Urinary bladder (tissue), 4 donors: ENCODE results near the gene COL19A1. TPM values are rescaled to one million over a fixed set of nuclear protein-coding genes. Genes with fewer than 3 reads are reported as not detected.

ENCODE experiments used
- DNase-seq: peaks from one replicate; pipeline ENCODE4 v3.0.0-alpha.2; 2015; ENCODE audit errors: extremely low spot score
- H3K27ac ChIP-seq: one replicate; pipeline ENCODE4 v1.5.1; 2013; ENCODE audit warnings: low read depth, mild to moderate bottlenecking, moderate library complexity
- H3K36me3 ChIP-seq: one replicate; pipeline ENCODE4 v1.6.1; 2013; ENCODE audit warnings: mild to moderate bottlenecking, moderate library complexity; ENCODE audit not compliant: insufficient read depth
- H3K4me1 ChIP-seq: one replicate; pipeline ENCODE4 v1.6.1; 2013; ENCODE audit warnings: mild to moderate bottlenecking, moderate library complexity; ENCODE audit not compliant: insufficient read depth
- H3K4me3 ChIP-seq: one replicate; pipeline ENCODE4 v1.5.1; 2013; ENCODE audit warnings: low read depth, low read length
- WGBS: extraction: QIAGEN DNeasy Blood & Tissue Kit; methylation state at CpG from one replicate; pipeline ENCODE4 v1.1.7; 2013; 5-methylcytosine and 5-hydroxymethylcytosine counted together
- polyA plus RNA-seq: library from polyadenylated mRNA; stranded (reverse); fragments of 200-250 nt; gene quantifications from one replicate; pipeline ENCODE4 v1.2.3, GENCODE V29; 2013
- total RNA-seq: library from RNA; depleted of rRNA; stranded (reverse); fragments of >200 nt; gene quantifications from one replicate; pipeline ENCODE4 v1.2.3, GENCODE V29; 2014
- donor health status: healthy with polysubstance abuse.
- donor health status: healthy.

Gene COL19A1
- total and polyA plus RNA-seq, 2 donors = 4.6 to 29.4 TPM

DNA sequence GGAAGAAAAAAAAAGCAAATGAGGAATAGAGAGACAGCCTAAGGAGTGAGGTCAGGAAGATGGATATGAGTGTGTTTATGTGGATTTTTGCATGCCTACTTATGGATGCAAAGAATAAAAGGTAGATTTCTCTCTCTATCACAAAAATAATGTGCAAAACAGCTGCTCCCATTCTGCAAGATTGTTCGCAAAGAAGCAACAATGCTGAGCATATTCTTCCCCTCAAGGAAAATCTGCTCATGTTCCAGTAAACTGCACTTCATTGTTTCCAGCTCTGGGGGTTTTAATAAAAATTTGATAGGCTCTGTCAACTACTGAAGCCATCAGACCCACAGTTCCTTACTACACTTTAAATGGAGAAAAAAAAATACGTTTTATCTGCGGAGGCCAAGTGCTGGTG, 259.2 kb downstream of the COL19A1 start:
- Histone ChIP-seq H3K27ac (no peak overlapping the region), H3K4me1 (no peaks in the 10 kb centered on the region), H3K36me3 (no peaks in the 10 kb centered on the region), H3K4me3 (no peak overlapping the region)
- WGBS = 83% methylated on average over 3 of the region's 3 CpGs
- no peak for DNase-seq

DNA sequence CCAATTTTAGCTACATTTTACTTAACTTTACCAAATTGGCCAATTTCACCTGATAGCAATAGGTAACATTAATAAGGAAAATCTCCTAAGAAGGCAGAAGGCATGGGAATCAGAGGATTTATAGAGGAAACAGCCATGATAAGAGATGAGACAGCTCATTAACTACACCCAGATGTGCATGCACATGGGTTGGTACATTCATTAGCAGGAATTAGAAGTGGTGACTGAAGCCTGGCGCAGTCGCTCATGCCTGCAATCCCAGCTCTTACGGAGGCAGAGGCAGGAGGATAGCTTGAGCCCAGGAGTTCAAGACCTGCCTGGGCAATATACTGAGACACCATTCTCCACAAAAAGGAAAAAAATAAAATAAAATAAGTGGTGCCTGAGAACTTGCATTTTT, 263.0 kb downstream of the COL19A1 start:
- Histone ChIP-seq H3K36me3 (no peaks in the 10 kb centered on the region), H3K4me3 (no peak overlapping the region), H3K27ac (no peak overlapping the region), H3K4me1 (no peaks in the 10 kb centered on the region)
- DNase-seq = no peak
- 96% methylated on average over 3 of the region's 3 CpGs for WGBS

DNA sequence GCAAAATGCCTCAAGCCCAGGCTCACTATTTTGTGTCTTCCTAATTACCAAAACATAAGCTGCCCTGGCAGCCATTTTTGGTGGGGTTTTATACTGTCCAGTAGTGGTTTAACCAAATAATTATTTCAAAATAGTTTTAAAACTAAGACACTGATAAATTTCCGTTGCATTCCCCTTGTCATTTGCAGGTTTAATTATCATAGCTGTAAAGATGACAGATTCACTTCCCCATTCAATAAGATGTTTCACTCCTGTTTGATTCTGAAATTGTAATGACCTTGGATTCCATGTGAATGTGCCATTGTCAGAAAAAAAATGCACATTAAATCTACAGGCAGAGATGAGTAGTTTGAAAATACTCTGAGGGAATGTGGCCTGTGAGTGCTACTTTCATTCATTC, 264.5 kb downstream of the COL19A1 start:
- 93% methylated on average over 1 of the region's 1 CpG for WGBS
- no peaks in the 10 kb centered on the region for H3K4me1 ChIP-seq

DNA sequence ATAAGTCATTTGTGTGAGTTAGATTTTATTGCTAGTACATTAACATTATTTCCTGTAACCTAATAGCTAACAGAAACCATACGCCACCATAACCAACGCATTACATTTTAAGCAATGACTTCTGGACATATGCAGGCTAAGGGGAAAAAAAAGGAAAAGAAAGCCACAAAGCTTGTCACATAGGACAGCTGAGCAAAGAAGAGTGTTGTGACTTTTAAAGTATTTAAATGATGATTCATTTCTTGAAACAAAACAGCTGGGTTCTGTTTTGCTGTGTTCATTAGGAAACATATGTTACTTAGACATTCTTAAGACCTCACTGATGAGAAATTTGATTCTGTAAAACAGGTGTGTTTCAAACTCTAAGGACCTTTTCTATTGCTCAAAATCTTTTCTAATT, 265.2 kb downstream of the COL19A1 start:
- Histone ChIP-seq H3K36me3 (no peaks in the 10 kb centered on the region), H3K27ac (no peak overlapping the region), H3K4me1 (no peaks in the 10 kb centered on the region), H3K4me3 (no peak overlapping the region)
- WGBS = 79% methylated on average over 2 of the region's 2 CpGs
- no peak for DNase-seq

More for the DNA sequence above, 264.5 kb downstream of the COL19A1 start:
- DNase-seq = no peak
- no peak overlapping the region for H3K4me3 ChIP-seq
- no peaks in the 10 kb centered on the region for H3K36me3 ChIP-seq
- H3K27ac ChIP-seq = no peak overlapping the region

DNA sequence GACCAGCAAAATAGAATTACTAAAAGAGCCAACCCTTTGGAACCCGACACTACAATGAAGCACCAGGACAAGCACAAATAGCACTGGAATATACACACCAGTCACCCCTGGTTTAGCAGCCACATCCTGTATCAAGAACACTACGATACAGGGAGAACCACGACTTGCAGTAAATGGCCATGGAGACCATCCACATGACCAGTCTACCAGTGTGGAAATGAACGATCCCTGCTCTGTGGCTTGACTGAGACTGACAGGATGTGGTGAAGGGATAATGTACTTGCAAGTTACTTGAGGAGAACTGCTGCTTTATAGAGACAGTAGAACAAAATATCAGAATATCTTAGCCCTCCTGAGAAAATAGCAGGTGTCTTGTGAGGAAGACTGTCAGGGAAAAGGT, 266.9 kb downstream of the COL19A1 start:
- Histone ChIP-seq H3K36me3 (no peaks in the 10 kb centered on the region), H3K27ac (no peak overlapping the region), H3K4me1 (no peaks in the 10 kb centered on the region), H3K4me3 (no peak overlapping the region)
- no peak for DNase-seq
- 91% methylated on average over 4 of the region's 4 CpGs for WGBS

DNA sequence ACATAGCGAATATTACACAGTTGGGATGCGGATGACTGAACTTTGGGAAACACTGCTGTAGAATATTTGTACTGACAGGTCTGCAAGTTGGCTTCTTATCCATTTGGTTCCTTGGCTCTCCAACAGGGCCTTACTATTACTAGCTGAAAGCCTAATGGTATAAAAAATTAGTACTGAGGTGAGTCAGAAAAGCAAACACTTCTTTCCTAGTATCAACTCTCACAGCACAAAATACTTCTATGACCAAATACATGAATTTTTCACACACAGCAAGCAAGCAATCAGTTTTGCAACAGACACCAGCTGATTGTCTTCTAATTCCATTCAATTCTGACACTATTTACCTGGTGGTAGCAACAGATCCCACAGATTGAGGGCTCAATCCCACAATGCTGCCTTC, 268.2 kb downstream of the COL19A1 start:
- no peak overlapping the region for H3K27ac ChIP-seq
- WGBS = 97% methylated on average over 2 of the region's 2 CpGs

DNA sequence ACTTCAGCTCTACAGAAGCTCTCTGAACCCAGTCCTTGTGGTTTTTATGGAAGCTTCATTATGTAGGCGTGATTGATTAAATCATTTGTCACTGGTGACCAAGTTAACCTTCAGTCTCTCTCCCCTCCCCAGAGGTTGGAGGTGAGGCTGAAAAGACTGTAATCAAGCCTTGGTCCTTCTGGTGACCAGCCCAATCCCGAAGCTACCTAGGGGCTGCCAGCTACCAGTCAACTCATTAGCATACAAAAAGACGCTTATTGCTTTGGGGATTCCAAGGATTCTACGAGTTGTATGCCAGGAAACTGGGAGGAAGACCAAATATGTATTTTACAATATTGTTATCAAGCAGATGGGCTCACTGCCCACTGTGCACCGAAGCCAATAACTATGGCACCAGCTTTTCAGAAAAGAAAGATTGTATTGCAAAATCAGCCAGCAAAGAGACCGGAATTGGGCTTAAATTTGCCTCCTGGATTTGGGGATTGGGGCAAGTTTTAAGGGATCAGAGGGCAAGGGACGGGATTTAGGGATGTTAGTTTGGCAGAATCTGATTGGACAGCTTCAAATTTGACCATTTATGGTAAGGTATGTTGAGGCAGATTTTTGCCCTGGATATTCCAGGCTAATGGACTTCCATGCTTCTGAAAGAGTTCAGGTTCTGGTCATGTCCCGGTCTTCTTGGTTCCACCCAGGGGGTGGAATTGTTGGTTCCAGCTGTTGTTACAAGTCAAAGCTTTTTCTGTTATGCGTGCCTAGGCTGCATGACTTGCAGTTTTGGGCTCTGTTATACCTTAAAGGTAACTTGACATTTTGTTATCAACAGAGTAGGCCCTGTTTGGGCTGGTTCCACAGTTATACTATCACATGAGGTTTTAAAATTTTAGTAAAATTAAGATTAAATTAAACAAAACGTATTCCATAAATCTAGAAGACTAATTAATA, 269.1 kb downstream of the COL19A1 start:
- DNase-seq = no peak
- no peak overlapping the region for H3K27ac ChIP-seq
- 70% methylated on average over 10 of the region's 10 CpGs for WGBS
- no peaks in the 10 kb centered on the region for H3K36me3 ChIP-seq
- H3K4me3 ChIP-seq = no peak overlapping the region
- H3K4me1 ChIP-seq = no peaks in the 10 kb centered on the region

More for the DNA sequence above, 268.2 kb downstream of the COL19A1 start:
- Histone ChIP-seq H3K4me1 (no peaks in the 10 kb centered on the region), H3K36me3 (no peaks in the 10 kb centered on the region), H3K4me3 (no peak overlapping the region)
- no peak for DNase-seq

DNA sequence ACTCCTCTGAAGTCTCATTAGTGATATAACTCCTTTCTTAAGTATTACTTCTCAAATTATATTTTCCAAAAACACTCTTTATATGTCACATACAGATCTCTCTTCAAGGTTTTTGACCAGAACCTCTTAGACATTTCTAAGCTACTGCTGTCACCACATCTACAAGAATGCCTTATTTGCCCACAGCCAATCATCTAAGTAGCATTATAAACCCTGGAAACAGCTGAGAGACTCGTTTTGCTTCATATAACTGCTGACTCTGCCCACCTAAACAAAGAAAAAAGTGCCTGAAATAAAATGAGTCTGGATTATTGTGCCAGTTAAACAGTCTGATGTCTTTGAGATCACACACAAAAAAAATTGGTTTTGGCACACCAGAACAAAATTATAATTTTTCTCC, 270.6 kb downstream of the COL19A1 start:
- Histone ChIP-seq H3K36me3 (no peaks in the 10 kb centered on the region), H3K4me1 (no peaks in the 10 kb centered on the region), H3K27ac (no peak overlapping the region), H3K4me3 (no peak overlapping the region)
- WGBS = 26% methylated on average over 1 of the region's 1 CpG
- no peak for DNase-seq

DNA sequence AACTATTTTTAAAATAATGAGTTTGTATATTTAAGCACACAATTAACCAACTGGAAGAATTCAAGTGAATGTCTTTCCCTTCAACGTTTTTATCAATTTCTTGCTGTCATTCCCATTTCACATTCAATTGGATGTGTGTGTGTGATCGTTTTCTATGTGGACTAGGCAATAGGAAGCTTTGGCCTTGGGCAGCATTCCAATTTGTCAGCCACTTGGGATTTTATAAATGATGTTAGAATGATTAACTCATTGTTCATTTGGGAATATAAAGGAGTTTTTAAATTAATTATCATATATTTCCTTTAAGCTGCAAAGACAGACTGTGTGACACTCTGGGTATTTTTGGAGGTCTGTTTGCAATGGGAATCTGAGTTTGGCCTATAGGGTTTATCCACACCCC, 274.1 kb downstream of the COL19A1 start:
- 67% methylated on average over 2 of the region's 2 CpGs for WGBS
- H3K4me3 ChIP-seq = no peak overlapping the region
- H3K36me3 ChIP-seq = no peaks in the 10 kb centered on the region
- H3K4me1 ChIP-seq = no peaks in the 10 kb centered on the region
- no peak overlapping the region for H3K27ac ChIP-seq
- DNase-seq = no peak

DNA sequence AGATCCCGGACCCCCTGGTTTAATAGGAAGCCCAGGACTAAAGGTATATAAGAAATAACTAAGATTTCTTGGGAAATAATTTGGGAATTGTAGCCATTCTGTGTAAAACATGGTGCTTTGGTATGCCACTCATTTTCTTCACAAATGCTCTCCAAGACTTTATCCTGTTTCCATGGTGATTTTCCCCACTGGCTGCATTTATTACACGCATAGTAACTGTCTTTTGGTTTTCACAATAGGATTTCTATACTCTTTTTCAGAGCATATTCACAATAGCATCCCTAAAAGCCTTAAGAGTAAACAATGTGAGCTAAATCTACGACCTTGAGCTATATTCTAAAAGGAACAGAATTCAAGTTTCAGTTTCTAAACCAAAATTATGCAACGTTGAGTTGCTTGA, 275.7 kb downstream of the COL19A1 start:
- Histone ChIP-seq H3K36me3 (no peaks in the 10 kb centered on the region), H3K27ac (no peak overlapping the region), H3K4me3 (no peak overlapping the region), H3K4me1 (no peaks in the 10 kb centered on the region)
- no peak for DNase-seq
- 80% methylated on average over 4 of the region's 4 CpGs for WGBS

DNA sequence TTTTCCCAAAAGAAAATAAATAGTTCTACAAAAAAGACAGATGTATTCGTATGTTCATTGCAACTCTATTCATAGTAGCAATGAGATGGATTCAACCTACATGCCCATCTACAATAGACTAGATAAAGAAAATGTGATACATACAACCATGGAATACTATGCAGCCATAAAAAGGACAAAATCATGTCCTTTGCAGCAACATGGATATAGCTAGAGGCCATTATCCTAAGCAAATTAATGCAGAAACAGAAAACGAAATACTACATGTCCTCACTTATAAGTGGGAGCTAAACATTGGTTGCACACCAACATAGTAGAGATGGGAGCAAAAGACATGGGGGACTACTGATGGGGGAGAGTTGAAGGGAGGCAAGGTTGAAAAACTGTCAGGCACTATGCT, 278.8 kb downstream of the COL19A1 start:
- no peak for DNase-seq
- 88% methylated on average over 2 of the region's 2 CpGs for whole genome bisulfite sequencing
- Histone ChIP-seq H3K27ac (no peak overlapping the region), H3K4me3 (no peak overlapping the region), H3K36me3 (no peaks in the 10 kb centered on the region), H3K4me1 (no peaks in the 10 kb centered on the region)

DNA sequence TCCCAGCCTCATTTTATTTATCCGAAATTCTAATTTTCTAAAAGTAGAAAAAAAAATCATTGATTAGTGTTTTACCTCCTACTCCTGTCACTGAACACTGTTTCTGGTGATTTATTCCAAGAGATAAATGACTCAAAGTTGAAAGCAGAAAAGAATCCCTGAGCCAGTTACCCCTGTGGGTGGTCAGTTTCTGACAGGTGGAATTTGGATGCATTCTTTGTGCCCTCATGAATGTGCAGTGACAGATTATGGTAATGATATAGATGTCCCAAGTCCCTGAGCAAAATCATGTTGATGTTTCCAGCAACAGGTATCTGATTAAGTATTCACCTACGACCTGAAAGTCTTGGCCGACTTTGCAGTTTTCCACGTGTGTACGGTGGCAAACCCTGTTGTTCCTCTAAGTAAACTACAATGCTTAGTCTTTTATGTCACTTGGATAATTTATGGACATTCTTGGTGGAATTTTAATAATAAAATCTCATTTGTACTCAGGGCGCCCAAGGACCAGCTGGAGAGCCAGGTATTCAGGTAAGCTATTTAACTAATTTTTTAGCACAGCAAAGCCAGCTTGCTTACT, 282.9 kb downstream of the COL19A1 start:
- Histone ChIP-seq H3K36me3 (no peaks in the 10 kb centered on the region), H3K4me3 (no peak overlapping the region), H3K27ac (no peak overlapping the region), H3K4me1 (no peaks in the 10 kb centered on the region)
- 93% methylated on average over 6 of the region's 6 CpGs for WGBS
- DNase-seq = no peak

DNA sequence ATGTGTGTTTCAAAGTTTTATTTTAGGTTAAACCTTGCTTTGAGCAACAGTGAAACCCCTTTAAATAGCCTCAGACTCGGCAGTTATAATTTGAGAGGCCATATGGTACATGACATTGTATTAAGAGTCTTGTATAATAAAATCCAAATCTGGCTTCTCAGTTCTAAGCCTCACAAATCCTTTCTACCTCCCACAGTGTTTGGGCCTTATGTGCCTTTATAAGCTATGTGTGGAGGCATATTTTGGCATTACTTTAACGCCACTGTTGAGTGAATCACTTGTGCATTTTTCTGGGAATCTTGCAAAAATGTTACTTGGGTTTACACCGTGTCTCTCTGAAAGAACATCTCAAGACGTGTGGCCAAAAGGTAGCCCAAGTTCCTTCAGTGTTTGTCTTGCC, 284.2 kb downstream of the COL19A1 start:
- Histone ChIP-seq H3K4me3 (no peak overlapping the region), H3K4me1 (no peaks in the 10 kb centered on the region), H3K27ac (no peak overlapping the region), H3K36me3 (no peaks in the 10 kb centered on the region)
- WGBS = 28% methylated on average over 4 of the region's 4 CpGs
- DNase-seq = no peak

DNA sequence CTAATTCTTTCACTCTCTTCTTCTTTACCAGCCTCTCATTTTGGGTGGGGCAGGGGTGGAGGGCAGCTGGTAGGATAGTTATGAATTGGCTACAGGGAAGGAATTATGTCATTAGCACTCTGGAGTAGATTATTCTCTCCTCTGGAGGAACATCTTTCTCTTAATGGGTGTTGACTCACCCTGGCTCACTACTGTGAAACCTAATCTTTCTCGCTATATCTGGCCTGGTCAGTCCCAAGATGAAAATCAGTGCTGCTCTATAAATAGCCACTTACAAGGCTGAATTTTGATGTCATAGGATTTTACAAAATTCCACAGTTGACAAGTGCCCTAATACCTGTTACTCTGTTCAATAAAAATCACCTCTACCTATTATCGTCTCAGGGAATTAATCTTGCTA, 285.3 kb downstream of the COL19A1 start:
- WGBS = 77% methylated on average over 2 of the region's 2 CpGs
- H3K4me3 ChIP-seq = no peak overlapping the region
- H3K27ac ChIP-seq = no peak overlapping the region
- DNase-seq = no peak
- H3K4me1 ChIP-seq = no peaks in the 10 kb centered on the region
- no peaks in the 10 kb centered on the region for H3K36me3 ChIP-seq
